ENCODE results near the gene MRPL24. TPM values are rescaled to one million over a fixed set of nuclear protein-coding genes. Genes with fewer than 3 reads are reported as not detected.

Gene MRPL24
- total and polyA plus RNA-seq, 9 of the 15 experiments (the other 6 are each of a cell fraction or from before 2014, with no cell fraction given), result 74.3 to 267 (median 113) TPM

DNA sequence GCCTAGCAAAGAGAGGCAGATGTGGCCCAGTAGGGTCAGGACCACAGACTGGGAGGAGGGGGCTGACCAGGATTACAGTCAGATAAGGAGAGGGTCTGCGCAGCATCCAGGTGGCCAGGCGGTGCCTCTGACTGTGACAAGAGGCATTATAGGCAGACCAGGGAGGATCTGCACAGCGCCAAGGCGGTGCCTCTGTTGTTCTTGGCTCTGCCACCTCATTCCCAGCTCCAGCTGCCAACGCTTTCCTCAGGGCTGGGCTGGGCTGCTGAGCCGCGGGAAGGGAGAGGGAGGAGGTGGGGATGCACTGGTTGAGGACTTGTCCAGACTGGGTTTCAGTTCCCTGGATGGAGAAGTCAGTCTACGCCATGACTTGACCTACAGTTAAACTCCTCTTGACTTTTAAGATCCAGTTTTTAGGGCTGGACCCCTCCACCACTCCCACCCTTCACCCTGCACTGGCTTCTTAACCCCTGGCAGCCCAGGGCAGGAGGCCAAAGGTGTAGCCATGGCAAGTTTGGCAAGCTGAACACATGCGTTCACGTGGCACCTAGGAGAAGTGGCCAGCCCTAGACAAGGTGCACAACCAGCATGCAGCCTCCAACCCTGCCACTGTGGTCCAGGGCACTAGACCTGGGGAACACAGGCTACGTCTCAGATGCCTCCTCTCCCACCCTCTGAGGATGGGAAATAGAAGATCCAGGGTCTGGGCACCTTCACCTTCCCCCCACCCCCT lies 31.0 kb downstream of the MRPL24 start (continued):
- TF ChIP-seq, protein P1, sequence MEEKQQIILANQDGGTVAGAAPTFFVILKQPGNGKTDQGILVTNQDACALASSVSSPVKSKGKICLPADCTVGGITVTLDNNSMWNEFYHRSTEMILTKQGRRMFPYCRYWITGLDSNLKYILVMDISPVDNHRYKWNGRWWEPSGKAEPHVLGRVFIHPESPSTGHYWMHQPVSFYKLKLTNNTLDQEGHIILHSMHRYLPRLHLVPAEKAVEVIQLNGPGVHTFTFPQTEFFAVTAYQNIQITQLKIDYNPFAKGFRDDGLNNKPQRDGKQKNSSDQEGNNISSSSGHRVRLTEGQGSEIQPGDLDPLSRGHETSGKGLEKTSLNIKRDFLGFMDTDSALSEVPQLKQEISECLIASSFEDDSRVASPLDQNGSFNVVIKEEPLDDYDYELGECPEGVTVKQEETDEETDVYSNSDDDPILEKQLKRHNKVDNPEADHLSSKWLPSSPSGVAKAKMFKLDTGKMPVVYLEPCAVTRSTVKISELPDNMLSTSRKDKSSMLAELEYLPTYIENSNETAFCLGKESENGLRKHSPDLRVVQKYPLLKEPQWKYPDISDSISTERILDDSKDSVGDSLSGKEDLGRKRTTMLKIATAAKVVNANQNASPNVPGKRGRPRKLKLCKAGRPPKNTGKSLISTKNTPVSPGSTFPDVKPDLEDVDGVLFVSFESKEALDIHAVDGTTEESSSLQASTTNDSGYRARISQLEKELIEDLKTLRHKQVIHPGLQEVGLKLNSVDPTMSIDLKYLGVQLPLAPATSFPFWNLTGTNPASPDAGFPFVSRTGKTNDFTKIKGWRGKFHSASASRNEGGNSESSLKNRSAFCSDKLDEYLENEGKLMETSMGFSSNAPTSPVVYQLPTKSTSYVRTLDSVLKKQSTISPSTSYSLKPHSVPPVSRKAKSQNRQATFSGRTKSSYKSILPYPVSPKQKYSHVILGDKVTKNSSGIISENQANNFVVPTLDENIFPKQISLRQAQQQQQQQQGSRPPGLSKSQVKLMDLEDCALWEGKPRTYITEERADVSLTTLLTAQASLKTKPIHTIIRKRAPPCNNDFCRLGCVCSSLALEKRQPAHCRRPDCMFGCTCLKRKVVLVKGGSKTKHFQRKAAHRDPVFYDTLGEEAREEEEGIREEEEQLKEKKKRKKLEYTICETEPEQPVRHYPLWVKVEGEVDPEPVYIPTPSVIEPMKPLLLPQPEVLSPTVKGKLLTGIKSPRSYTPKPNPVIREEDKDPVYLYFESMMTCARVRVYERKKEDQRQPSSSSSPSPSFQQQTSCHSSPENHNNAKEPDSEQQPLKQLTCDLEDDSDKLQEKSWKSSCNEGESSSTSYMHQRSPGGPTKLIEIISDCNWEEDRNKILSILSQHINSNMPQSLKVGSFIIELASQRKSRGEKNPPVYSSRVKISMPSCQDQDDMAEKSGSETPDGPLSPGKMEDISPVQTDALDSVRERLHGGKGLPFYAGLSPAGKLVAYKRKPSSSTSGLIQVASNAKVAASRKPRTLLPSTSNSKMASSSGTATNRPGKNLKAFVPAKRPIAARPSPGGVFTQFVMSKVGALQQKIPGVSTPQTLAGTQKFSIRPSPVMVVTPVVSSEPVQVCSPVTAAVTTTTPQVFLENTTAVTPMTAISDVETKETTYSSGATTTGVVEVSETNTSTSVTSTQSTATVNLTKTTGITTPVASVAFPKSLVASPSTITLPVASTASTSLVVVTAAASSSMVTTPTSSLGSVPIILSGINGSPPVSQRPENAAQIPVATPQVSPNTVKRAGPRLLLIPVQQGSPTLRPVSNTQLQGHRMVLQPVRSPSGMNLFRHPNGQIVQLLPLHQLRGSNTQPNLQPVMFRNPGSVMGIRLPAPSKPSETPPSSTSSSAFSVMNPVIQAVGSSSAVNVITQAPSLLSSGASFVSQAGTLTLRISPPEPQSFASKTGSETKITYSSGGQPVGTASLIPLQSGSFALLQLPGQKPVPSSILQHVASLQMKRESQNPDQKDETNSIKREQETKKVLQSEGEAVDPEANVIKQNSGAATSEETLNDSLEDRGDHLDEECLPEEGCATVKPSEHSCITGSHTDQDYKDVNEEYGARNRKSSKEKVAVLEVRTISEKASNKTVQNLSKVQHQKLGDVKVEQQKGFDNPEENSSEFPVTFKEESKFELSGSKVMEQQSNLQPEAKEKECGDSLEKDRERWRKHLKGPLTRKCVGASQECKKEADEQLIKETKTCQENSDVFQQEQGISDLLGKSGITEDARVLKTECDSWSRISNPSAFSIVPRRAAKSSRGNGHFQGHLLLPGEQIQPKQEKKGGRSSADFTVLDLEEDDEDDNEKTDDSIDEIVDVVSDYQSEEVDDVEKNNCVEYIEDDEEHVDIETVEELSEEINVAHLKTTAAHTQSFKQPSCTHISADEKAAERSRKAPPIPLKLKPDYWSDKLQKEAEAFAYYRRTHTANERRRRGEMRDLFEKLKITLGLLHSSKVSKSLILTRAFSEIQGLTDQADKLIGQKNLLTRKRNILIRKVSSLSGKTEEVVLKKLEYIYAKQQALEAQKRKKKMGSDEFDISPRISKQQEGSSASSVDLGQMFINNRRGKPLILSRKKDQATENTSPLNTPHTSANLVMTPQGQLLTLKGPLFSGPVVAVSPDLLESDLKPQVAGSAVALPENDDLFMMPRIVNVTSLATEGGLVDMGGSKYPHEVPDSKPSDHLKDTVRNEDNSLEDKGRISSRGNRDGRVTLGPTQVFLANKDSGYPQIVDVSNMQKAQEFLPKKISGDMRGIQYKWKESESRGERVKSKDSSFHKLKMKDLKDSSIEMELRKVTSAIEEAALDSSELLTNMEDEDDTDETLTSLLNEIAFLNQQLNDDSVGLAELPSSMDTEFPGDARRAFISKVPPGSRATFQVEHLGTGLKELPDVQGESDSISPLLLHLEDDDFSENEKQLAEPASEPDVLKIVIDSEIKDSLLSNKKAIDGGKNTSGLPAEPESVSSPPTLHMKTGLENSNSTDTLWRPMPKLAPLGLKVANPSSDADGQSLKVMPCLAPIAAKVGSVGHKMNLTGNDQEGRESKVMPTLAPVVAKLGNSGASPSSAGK (IDR thresholded peaks at IDR 0.05), result no peak
- TF ChIP-seq ZNF124 (CRISPR knock-in tag; IDR thresholded peaks at IDR 0.05), result no peak
